ENCODE measurements around the gene NLGN1. TPM values are rescaled to one million over a fixed set of nuclear protein-coding genes. Genes with fewer than 3 reads are reported as not detected.
A peak's percentile ranks its signal among the peaks of the same experiment; 100 is the strongest.

Gene NLGN1
- total RNA-seq, 1 donor, result 6.1 TPM

DNA sequence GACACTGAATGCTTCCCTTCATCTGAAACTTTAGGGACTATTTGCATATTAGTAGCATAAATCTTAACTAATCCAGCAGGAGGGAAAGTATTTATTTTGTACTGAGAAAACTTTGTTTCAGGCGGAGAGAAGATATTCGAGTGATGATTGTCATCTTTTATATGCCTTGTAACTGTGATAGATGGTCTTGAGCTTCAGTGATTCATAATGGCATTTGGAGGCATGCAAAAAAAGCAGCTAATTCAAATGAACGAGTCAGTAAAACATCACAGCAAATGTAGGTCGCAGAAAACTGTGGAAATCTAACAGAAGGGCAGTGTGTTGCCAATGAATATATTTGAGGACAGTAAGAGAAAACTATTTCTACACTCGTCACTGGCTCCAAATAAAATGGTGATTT is 817.9 kb downstream of the NLGN1 start:
- DNase-seq (ENCODE audit: low read depth), result no peak
- no peak overlapping the region for H3K4me3 ChIP-seq (ENCODE audit: low read depth, low read length)
- TF ChIP-seq, protein P1, sequence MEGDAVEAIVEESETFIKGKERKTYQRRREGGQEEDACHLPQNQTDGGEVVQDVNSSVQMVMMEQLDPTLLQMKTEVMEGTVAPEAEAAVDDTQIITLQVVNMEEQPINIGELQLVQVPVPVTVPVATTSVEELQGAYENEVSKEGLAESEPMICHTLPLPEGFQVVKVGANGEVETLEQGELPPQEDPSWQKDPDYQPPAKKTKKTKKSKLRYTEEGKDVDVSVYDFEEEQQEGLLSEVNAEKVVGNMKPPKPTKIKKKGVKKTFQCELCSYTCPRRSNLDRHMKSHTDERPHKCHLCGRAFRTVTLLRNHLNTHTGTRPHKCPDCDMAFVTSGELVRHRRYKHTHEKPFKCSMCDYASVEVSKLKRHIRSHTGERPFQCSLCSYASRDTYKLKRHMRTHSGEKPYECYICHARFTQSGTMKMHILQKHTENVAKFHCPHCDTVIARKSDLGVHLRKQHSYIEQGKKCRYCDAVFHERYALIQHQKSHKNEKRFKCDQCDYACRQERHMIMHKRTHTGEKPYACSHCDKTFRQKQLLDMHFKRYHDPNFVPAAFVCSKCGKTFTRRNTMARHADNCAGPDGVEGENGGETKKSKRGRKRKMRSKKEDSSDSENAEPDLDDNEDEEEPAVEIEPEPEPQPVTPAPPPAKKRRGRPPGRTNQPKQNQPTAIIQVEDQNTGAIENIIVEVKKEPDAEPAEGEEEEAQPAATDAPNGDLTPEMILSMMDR (IDR thresholded peaks at IDR 0.05; ENCODE audit: insufficient read depth, low read length), result no peak

DNA sequence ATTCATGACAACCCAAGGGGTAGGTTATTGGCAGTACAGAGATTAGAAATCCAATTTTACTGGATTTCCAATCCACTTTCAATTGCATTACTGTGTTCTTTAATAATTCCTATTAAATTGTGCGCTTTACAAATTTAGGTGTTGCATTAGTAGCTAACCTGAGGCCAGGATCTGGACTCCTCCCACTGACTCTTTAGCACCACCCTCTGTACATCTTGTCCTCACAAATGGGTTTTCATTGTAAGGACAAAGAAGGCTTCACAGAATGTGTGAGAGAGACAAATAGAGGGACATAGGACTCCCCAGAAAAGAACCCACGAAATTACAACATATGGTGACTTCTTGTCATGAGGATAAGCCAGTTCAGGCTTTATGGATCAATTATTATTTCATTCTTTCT is 818.5 kb downstream of the NLGN1 start:
- H3K4me3 ChIP-seq (ENCODE audit: low read depth, low read length), result no peak overlapping the region
- DNase-seq (ENCODE audit: low read depth), result no peak
- TF ChIP-seq, protein P1 (IDR thresholded peaks at IDR 0.05; ENCODE audit: insufficient read depth, low read length), result no peak

DNA sequence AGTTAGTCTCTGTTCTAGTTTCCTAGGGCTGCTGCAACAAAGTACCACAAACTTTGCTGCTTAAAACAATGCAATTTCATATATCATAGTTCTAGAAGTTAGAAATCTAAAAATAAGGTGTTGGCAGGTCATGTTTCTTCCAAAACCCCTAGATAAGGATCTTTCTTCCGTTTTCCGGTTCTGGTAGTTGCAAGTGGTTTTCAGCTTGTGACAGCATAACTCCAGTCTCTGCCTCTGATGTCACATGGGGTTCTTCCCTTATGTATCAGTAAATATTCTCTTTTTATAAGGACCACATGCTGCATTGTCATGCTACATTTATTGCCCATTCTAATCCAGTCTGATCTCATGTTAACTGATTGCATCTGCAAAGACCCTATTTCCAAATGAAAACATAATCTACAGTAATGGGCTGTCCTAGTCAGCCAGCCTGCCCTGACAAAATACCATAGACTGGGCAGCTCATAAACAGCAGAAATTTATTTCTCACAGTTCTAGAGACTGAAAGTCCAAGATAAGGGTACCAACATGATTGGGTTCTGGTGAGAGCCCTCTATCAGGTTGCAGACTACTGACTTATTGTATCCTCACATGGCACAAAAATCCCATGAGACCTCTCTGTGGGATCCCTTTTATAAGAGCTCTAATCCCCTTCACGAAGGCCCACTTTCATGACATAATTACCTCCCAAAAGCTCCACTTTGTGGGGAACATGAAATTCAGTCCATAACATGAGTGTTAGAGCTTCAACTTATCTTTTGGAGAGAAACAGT is 819.6 kb downstream of the NLGN1 start:
- TF ChIP-seq, protein P1 (IDR thresholded peaks at IDR 0.05; ENCODE audit: insufficient read depth, low read length), result no peak
- no peak overlapping the region for H3K4me3 ChIP-seq (ENCODE audit: low read depth, low read length)
- no peak for DNase-seq (ENCODE audit: low read depth)

GRCh38 chr3:174218016-174218415 is 820.5 kb downstream of the NLGN1 start:
- TF ChIP-seq, protein P1 (IDR thresholded peaks at IDR 0.05; ENCODE audit: insufficient read depth, low read length), result peak; percentile 20
- no peak overlapping the region for H3K4me3 ChIP-seq (ENCODE audit: low read depth, low read length)
- peak; percentile 27 for DNase-seq (ENCODE audit: low read depth)

DNA sequence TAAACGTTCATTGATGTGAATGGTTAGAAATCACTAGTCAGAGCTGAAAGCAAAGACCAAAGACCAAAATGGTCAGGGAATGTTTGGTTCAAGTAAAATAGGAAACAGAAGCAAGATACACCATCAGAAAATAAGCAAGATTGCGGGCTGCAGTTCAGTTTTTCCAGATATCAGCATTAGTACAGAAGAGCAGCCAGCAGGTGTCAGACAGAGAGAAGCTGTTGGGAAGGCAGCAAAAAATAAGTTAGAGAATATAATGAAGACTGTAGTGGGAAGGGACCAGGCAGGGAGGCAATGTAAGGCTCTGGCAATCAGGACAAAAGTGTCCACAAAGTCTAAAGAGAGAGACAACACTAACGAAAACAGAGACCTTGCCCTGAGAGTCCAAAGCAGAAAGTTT is 822.2 kb downstream of the NLGN1 start:
- TF ChIP-seq, protein P1 (IDR thresholded peaks at IDR 0.05; ENCODE audit: insufficient read depth, low read length), result no peak
- no peak for DNase-seq (ENCODE audit: low read depth)
- H3K4me3 ChIP-seq (ENCODE audit: low read depth, low read length), result no peak overlapping the region

GRCh38 chr3:174220775-174221554 is 823.4 kb downstream of the NLGN1 start:
- TF ChIP-seq, protein P1 (IDR thresholded peaks at IDR 0.05; ENCODE audit: insufficient read depth, low read length), result no peak
- no peak overlapping the region for H3K4me3 ChIP-seq (ENCODE audit: low read depth, low read length)
- no peak for DNase-seq (ENCODE audit: low read depth)
